GM10847 (cell line): ENCODE data around the gene CHST11.

Experiments
- POLR2A ChIP-seq: IDR thresholded peaks from 2 replicates; pipeline ENCODE4 v1.6.1; 2011; ENCODE audit not compliant: insufficient read length; ENCODE audit errors: extremely low read depth

CHST11 gene

DNA sequence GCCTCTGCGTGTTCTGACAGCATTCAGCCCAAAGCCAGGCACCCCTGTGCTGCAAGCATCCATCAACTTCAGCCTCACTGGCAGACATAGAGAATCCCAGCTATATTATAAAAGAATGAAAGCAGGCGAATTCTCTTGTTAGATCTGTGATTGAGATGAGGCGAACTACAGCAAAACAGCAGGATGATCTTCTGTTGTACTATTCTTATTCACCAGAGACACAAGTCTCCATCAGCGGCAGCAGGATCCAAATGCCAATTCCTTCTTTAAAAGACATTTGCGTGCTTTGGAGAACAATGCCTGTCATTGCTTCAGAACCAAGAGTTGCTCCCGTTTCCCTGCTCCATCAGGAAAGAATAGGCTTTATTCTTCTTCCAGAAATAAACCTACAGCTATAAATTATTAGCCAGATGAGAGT lies 312.4 kb downstream of the CHST11 start:
- no peak for TF ChIP-seq POLR2A

DNA sequence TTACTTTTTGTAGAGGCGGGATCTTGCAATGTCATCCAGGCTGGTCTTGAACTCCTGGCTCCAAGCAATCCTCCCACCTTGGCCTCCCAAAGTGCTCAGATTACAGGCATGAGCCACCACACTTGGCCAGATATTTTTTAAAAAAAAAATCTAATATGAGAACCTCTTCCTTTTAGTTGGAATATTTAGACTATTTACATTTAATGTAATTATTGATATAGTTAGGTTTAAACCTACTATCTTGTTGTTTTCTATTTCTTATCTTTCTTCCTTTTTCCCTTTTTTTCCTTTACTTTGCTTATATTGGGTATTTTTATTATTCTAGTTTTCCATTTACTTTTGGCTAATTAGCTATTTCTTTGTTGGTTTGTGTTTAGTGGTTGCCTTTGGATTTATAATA lies 315.6 kb downstream of the CHST11 start:
- no peak for TF ChIP-seq POLR2A

DNA sequence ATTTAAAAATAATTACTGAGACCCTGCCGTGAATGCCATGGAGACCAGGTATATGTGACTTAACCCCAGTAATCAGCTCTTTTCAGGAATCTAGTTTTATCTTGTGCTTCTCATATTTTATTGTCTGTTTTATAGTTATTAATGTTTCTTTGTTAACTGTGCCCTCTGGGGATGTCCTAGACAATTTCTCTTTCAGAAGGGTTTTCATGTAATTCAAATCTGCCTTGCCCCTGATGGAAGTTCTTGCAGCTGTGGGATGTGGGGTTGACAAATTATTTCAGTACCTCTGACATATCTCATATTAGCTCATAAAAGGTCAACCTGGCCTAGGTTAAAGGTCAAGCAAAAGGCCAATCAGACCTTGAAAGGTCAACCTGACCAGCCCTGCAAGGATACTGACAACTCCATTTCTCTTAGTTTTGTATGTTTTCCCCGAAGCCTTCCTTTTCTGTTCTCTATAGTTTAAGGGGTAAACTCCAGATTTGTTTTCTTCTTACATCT lies 319.0 kb downstream of the CHST11 start:
- no peak for TF ChIP-seq POLR2A

DNA sequence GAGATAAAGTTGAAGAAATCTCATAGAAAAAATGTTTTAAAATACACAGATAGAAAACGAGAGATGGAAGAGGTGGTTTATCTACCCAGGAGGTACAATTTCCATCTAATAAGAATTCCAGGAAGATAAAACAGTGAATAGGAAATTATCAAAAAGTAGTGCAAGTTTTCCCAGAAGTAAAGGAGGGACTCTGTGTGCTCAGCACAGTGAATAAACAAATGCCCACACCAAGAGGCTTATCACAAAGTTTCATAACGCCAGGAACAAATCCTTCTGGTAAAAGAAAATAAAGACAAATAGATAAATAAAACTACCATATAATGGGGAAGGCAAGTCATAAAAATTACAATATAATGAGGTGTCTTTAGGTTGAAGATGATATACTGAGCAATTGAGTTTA lies 322.4 kb downstream of the CHST11 start:
- no peak for TF ChIP-seq POLR2A

DNA sequence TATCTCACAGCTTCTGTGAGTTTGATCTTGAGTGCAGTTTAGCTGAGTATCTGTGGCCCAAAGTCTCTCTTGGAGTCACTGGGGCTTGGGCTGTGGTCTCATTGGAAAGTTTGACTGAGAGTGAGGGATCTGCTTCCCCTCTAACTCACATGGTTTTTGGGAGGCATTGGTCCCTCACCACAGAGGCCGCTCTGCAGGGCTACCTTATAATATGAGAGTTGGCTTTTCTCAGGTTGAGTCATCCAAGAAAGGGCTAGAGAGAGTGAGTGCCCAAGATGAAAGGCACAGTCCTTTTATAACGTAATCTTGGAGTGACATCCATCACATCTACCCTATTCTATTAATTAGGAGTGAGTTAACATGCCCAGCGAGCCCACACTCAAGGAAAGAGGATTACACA lies 325.5 kb downstream of the CHST11 start:
- no peak for TF ChIP-seq POLR2A

DNA sequence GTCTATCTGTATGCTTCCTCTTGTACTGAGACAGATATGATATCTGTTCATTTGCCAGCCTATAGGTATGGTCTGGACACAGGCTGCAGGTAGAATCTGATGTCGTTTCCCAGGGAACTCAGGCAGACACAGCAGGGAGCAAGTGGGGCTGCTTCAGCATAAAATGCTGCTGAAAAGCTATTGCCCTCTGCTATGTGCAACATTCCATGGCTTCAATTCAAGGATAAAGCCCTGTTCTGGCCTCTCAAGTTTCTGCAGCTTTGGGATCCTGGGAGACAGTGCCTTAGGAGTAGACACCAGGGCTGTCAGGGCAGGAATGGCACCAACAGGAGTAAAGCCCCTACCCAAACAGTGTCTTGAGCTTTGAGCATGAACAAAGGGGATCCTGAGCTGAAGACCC lies 327.8 kb downstream of the CHST11 start:
- TF ChIP-seq POLR2A: no peak

DNA sequence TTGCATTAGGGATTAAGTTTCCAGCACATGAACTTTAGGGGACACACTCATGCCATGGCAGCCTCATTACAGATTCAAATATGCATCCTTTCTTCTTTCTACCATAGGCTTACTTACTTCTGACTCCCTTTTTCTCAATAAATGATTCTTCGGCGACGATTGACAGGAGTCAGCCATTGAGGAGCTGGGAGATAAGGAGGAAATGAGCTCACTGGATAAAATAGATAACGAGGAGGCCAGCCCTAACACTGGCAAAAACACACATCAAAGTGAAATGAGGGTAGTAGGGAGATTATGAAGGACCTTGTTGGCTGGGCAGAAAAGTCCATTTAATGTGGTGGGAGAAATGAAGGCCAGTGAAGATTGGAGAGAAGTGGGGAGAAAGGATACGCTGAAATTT lies 329.1 kb downstream of the CHST11 start:
- TF ChIP-seq POLR2A: no peak

DNA sequence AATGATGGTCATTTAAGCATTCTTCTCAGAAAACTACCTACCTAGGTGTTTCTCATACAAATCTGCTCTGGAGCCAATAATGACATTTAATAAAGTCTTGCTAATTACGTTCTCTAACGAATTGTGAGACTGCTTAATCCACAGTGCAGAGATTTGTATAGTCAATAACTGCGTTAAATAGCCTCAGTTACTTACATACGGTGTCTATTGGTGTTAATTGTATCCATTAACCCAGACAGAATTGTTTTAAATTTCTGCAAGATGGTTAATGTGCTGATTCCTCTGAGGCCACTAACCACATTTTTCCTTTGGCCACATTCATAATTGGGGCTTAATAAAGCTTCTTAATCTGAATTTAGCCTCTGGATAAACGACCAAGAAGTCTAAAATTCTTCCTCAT lies 329.6 kb downstream of the CHST11 start:
- no peak for TF ChIP-seq POLR2A

DNA sequence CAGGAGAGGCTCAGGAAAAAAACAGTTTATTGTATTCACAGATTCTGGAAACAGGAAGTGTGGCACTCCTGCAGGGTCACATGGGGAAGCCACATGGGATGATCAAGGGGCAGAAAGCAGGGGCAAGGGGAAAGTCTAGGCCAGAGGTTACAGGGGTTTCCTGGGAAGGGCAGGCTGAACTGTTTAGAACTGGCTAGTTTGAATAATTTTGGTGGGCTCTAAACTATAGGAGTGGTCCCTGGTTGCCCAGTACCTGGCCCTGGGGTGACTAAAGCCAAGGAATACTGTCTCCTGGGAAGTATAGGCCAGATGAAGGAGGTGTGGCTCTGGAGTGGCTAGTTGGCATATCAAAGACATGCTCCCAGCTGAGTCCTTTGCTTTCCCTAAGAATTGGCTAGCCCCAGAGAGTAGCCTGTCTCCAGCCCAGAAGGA lies 332.1 kb downstream of the CHST11 start:
- no peak for TF ChIP-seq POLR2A

DNA sequence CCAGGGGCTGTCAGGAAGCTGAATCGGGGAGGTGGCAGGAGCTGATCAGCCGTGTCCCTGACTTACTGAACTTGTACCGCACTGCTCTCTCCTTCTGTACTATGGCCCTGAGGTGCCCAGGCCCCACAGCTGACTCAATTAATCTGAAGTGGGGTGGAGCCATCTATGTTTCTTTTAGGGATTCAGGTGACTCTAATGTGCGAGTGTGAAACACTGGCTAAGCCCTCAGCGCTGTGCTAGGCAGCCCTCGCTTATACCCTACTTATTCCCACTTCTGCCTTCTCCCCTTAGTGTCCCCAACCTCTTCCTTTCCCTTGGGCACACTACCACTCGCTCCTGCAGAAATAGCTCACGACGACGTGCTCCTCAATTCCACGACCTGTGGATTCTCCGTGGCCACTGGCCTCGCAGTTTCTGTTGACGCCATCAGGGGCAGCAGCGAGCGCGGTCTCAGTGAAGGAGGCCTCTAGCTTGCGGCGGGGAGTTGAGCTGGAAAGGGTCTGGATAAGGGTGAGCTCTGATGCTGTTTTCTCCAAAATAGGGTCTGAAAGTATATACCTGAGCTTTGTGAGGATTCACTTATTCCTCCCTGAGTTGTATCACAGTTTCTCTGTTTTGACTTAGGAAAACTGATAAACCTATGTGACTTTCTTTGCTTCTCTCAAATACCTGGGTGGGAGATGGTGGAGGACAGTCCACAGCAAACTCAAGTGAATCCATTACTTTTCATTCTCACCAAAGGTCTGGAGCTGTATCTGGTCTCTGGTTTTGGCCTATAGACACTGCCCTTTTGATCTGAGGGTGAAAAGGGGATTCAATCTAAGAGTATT lies 333.8 kb downstream of the CHST11 start:
- no peak for TF ChIP-seq POLR2A

DNA sequence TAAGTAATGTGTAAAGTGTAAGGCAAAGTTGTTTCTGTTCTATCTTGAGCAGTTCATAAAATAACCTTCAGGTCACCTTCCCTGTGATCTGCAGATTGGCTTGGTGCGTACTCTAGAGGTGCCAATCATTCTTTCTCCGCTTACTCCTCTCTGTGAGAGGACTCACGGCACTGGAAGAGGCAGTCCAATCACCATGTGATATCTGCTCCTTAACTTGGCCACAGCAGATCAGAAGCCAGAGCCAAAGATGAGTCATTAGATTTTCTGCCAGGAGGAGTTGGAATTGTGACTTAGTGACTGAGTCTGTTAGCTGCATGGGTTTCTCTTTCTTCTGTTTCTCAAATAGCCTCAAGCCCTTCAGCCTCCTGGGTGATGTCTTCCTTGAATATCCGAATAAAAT lies 335.8 kb downstream of the CHST11 start:
- no peak for TF ChIP-seq POLR2A

DNA sequence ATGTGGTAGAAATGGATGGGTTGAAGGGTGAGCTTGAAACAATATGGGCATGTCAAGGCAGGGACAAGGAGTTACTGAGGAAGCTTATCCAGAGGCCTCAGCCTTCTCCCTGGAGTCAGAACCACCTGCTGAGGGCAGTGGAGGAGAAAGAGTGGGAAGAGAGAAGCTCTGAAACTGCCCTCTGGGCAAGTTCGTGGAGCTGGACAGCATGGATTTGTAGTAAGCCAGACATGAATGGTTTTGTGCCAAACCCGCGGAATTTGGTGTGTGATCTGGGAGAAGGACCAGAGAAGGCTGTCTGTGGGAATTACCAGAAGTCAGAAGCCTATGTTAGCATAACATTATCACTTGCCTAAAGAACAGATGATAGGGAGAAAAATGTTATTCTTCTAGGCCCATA lies 336.5 kb downstream of the CHST11 start:
- TF ChIP-seq POLR2A: no peak

DNA sequence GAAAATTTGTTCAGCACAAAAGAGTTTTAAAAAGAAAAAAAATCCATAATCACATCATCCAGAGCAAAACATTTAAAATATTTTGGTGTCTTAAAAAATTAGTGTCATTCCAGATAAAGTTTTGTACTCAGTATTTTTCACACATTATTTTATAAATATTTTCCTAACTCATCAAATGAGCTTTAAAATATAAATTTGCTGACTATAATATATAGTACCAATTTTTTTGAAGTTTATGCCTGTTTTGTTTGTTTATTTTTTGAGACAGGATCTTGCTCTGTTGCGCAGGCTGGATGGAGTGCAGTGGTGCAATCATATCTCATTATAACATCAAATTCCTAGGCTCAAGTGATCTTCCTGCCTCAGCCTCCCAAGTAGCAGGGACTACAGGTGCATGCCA lies 337.2 kb downstream of the CHST11 start:
- no peak for TF ChIP-seq POLR2A

DNA sequence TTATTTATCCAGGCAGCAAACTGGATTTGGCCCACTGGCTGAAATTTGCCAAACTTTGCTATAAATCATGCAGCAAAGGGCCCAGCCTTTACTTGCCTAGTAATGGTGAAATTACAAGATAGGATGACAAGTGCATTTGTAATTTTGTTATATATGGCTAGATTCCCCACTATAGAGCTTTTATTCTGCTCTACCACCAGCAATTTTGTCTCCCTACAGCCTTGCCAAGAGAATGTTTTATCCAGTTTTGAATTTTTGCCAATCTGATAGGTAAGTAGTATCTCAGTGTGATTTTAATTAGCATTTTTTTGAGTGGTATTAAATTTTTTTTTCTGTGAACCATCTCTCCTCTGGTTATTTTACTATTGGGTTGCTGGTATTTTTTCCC lies 339.7 kb downstream of the CHST11 start:
- TF ChIP-seq POLR2A: no peak

DNA sequence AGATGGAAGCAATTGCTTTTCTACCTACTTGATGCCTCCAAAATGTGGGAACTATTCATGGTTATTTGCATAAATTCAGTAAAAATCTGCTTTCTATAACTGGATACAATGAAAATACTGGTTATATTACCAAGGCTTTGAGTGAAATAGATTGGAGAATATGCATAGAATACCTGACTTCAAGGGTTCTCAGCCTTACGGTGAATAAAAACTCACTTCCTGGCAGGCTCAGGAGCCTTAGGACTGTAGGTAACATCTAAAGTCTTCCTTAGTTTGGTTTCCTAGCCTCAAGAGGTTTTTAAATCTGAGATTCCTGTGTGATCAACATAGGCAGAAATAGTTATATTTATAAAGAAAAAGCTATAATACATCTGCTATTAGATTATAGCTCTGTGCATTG lies 342.7 kb downstream of the CHST11 start:
- no peak for TF ChIP-seq POLR2A

DNA sequence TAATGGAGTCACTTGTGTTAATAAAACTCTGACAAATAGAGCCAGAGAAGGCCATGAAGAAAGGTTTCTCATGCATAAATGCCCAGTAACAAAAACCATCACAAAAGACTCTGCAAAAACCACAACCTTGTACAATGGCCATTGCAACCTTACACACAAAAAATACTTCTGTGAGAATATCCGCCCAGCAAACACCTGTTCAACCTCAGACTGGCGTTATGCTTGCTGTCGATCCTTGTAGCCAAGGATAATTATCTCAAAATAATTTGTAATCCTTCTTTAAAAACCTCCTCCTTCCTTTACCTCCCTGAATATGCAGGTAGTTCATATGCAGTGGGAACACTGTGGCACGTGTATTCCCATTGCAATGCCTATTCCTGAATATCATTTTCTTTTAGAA lies 344.3 kb downstream of the CHST11 start:
- no peak for TF ChIP-seq POLR2A

DNA sequence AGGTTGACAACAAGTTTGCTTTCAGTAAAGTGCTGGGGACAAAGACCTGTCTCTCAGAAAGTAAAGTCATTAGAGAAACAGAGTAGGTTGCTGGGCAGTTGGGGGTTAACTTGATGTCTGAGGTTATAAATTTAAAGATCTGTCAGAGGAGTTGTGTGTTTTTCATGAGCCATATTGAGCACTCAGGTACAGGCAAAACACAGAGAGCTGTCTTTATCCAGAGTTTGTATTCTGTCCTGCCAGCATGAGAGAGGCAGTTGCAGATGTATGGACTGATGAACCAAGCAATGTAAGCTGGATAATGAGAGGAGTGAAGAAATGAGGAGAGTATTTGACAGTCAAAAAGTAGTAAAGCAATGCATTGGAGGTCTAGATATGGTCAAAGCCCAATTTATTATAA lies 344.7 kb downstream of the CHST11 start:
- TF ChIP-seq POLR2A: no peak
